Activated effector memory CD4-positive, alpha-beta T cell treated with anti-CD3 and anti-CD28 coated beads, Interleukin-2, amount 50 U/mL, for 16 hours (primary cell): Measurements from ENCODE around the gene NXNL2.

Source experiments
- DNase-seq: peaks from one replicate; pipeline ENCODE4 v3.0.0-alpha.2; 2020

NXNL2 gene

GRCh38 chr9:88533951-88534455 is 975 bp upstream of the NXNL2 start:
- no peak for DNase-seq

GRCh38 chr9:88535226-88536022 is 446 bp downstream of the NXNL2 start:
- DNase-seq = no peak

DNA sequence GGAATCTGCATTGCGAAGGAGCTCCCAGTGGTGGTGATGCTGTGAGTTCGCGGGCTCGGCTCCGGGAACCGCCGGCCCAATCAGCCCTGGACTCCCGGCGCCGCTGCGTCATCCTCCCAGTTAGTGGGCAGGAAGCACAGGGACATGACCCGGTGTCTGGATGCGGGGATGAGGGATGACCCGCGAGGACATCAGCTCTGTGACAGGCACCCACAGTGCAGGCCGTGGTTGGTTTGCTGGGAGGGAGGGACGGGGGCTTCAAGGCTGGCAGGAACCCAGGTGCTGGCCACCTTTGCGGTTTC is 996 bp downstream of the NXNL2 start:
- DNase-seq = no peak

DNA sequence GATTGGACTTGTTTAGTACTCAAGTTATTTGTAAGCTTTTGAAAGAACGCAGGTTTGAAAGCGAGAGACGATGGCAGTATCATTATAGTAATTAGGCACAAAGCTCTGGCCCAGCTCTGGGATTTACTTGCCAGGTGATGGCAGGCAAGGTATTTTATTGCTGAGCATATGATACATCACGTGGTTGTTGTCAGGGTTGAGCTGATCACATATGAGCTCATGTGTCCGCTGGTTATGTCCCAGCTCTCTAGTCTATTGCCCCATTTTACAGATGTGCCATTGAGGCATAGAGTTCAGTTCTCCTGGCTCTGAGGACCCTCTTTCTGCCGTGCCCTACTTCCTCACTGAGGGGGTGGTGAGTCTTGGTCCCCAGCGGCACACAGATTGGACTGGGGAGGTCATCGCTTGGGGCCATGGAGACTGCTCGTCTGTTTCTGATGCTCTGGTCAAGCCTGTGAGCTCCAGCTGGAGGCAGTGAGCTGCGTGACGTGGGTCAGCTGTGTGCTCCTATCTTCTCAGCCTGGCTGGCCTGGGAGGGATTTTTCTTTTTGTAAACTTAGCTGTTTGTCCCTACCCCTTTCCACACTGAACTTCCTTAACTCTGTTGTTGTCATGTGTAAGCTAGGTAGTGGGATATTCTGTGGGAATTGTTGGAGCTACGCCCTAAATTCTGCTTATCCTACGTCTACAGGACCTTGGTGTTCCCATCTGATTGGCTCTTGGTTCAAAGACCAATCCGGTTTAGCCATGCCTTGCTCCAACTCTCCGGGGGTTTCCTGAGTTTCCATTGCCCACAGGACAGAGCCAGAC is 2.2 kb downstream of the NXNL2 start:
- no peak for DNase-seq

- no peak for DNase-seq
Observed at GRCh38 chr9:88537761-88538091, 2.7 kb downstream of the NXNL2 start.

DNA sequence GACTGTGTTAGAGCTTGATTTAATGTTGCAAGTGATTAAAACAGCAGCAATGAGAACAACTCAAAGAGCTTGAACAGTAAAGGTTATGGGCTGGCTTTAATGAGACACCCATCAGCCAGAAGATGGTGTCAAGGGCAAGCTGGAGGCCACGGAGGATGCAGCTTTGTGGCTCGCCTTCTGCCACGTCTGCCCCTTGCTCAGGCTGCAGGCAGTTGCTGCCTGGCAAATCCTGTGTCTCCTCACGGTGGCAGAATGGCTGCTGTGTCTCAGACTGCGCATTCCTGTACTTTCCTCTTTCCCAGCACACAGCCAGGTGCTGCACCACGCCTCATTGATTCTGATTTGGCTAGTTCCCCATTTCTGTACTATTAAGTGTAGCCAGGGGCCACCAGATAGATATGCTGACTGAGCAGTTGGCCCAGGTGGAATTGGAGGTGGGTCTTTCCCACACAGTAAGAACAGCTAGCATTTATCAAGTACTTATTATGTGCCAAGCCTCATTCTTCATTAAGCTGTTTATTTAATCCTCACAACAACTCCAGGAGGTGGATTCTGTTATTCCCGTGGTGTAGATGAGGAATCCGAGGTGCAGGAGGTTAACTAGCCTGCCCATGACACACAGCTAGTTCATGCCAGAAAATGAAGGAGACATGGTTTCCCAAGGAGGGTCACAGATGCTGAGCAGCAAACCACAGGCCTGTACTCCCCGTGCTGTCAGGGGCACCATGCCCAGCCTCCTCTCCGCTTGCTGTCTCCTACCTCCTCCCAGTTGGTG is 3.5 kb downstream of the NXNL2 start:
- DNase-seq = no peak

- DNase-seq = no peak
Observed at GRCh38 chr9:88539246-88539645, 4.3 kb downstream of the NXNL2 start.

- DNase-seq = no peak
Observed at GRCh38 chr9:88540251-88540763, 5.3 kb downstream of the NXNL2 start.

- DNase-seq = no peak
Observed at GRCh38 chr9:88544245-88544644, 9.3 kb downstream of the NXNL2 start.

DNA sequence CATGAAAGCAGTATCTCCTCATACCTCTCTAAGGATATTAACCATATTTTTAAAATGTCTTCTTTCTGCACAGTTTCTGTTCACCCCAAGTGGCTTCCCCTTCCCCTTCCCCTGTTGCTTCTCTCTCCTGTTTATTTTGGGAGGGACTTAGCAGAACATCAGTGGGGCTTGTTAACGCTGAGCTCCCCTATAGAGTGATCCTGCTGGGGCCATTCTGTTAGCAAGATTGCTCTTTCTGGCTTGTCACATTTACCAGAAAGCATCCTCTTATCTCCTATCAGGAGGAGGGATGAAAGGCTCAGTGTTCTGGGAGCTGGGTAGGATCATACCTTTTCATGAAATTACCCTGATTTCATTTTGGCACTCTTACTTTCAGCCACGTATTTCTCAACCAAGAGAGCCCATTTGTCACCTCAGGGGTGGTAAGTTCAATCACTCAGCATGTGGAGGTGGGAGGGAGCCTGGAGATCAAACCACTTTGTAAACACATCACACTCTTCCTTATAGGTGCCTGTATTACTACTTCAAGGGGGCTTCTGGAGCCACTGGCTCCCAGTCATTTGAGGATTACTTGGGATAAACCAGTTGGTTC is 16.7 kb downstream of the NXNL2 start:
- no peak for DNase-seq

DNA sequence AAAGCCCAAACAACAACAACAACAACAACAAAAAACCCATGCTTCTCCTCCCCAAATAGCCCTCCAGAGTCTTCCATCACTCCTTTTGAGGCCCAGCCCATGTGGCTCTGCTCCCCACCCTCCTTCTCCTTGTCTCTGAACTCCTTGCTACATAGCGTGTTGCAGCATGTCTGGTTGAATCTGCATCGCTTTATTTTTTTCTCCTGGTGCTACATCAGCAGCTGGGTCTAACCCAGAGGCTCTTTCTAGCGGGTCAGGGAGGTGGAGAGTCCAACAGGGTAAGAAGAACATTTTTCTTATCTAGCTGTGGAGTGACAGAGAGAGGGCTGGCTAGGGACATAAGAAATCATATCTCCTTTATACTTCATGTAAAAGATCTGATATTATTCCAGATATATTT is 18.4 kb downstream of the NXNL2 start:
- DNase-seq = no peak

- DNase-seq = no peak
Observed at GRCh38 chr9:88555268-88555980, 20.4 kb downstream of the NXNL2 start.

DNA sequence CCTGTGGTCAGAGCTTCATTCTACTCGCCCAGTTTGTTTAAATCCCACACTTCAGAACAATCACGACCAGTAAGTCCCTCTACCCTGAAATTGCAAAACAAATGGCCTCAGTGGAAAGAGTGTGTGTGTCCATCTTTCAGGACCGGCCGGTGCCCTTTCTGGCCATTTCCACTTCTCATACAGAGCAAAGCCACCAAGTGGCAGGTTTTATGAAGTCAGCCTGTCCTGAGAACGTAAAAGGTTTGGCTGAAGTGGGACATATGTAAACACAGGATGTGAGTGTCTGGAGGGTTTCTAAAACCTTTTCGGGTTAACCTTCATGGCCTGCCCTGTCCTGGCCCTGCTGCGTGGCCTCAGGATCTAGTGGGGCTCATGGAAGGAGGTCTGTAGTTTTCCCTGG is 24.7 kb downstream of the NXNL2 start:
- DNase-seq = no peak

GRCh38 chr9:88567870-88568269 is 32.9 kb downstream of the NXNL2 start:
- DNase-seq = no peak

DNA sequence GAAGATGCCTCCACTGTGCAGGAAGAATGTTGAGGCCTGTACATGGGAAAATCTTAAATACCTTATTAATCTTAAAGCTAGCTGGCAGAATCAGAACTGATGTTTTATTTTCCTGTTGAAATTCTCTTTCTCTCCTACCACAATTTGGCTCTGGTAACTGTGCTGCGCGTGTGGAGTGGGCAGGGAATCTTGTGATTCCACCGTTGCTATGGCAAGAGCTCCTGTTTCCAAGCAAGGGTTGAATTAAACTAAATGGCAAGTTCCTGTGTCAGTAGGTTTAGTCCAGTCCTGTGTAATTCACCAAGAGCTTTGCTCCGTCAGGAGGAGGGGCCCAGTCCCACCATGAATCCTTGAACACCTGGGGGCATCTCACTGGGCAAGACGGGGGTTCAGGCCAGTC is 36.4 kb downstream of the NXNL2 start:
- DNase-seq = no peak

DNA sequence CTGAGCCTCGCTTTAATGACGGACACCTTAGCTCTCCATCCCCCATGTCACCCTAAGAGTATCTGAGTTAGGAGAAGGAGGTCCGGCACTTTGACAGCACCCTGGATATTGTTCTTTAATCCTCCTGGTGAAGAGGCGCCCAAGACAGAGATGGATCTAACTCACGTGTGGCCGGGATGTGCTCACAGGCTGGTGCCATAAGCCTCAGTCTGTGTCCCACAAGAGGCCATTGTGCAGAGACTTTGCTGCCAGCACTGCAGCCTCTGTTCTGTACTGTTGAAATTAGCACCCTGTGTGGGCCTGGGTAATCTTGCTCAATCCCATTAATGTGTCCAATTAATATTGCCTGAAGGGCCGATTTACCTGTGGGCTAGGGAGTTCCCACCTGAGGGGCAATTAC is 37.7 kb downstream of the NXNL2 start:
- no peak for DNase-seq

- no peak for DNase-seq
Observed at GRCh38 chr9:88574953-88575352, 40.0 kb downstream of the NXNL2 start.

DNA sequence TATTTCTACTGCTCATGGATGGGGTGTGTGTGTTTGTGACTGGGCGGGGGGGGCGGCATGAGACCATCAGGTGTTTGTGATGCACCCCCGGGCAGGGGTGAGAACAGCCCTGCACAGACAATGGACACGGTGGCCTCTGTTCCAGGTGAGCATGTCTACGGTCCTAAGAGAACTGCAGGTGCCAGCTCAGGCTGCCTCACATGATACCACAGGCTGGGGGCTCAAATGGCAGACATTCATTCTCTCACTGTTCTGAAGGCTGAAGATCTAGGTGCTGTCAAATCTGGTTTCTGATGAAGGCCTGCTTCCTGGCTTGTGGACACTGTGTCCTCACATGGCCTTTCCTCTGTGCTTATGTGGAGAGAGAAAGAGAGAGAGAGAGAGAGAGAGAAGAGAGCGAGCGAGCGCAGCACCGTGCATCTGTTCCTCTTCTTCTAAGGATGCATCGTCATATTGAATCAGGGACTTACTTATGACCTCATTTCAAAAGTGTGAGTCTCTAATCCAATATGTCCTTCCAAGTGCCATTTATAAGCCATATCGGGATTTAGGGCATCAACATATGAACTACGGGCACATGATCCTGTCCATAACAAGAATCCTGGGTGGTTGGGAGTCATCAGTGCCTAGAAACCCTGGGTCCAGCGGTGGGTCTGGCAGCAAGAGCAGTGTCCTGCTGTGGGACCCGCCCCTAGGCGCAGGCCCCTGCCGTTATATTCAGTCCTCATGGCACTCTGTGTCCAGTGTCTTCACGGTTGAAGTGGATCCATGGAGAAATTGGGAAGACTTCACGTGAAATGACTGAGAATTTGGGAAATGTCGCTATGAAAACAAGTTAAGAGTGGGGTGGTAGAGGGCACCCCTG is 42.5 kb downstream of the NXNL2 start:
- no peak for DNase-seq

GRCh38 chr9:88578121-88579049 is 43.4 kb downstream of the NXNL2 start:
- peak; percentile 90 for DNase-seq

GRCh38 chr9:88579050-88579715 is 44.2 kb downstream of the NXNL2 start:
- DNase-seq = no peak
